GM18873 (cell line): ENCODE measurements around the gene CACNA2D1.

Source experiments
- ATAC-seq: cut with Tn5 transposase; IDR thresholded peaks from one replicate; pipeline ENCODE4 v1.9.1; 2021; ENCODE audit warnings: mild to moderate bottlenecking, moderate library complexity, moderate number of reproducible peaks; ENCODE audit not compliant: unreplicated experiment, low FRiP score

The CACNA2D1 gene

GRCh38 chr7:82244947-82245517, 198.5 kb downstream of the CACNA2D1 start:
- ATAC-seq = no peak

- ATAC-seq = no peak
Observed at GRCh38 chr7:82241356-82241755, 202.2 kb downstream of the CACNA2D1 start.

- ATAC-seq = no peak
Observed at GRCh38 chr7:82235713-82236112, 207.9 kb downstream of the CACNA2D1 start.

GRCh38 chr7:82234457-82235049, 209.0 kb downstream of the CACNA2D1 start:
- ATAC-seq = no peak

- ATAC-seq = no peak
Observed at GRCh38 chr7:82230811-82231581, 212.6 kb downstream of the CACNA2D1 start.

- ATAC-seq = no peak
Observed at GRCh38 chr7:82229164-82229563, 214.4 kb downstream of the CACNA2D1 start.

DNA sequence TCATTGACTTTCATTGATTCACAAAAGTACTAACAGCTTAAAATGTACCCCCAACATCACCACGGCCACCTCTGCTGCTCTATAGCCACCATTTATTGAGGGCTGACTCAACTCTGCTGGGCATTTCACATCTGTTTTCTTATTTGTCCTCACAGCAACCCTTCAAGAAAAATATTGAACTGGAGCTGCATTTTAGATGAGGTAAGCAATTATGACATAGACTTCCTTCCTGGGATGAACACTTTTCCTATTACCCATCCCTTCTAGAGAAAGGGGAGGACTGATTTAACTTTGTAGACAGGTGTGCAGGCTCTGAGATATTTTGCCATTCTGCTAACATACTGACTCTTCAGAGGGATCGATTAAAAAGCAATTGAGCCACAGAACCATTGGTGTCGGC, 217.4 kb downstream of the CACNA2D1 start:
- no peak for ATAC-seq

- ATAC-seq = no peak
Observed at GRCh38 chr7:82224529-82224928, 219.0 kb downstream of the CACNA2D1 start.

- ATAC-seq = no peak
Observed at GRCh38 chr7:82223580-82223979, 220.0 kb downstream of the CACNA2D1 start.

DNA sequence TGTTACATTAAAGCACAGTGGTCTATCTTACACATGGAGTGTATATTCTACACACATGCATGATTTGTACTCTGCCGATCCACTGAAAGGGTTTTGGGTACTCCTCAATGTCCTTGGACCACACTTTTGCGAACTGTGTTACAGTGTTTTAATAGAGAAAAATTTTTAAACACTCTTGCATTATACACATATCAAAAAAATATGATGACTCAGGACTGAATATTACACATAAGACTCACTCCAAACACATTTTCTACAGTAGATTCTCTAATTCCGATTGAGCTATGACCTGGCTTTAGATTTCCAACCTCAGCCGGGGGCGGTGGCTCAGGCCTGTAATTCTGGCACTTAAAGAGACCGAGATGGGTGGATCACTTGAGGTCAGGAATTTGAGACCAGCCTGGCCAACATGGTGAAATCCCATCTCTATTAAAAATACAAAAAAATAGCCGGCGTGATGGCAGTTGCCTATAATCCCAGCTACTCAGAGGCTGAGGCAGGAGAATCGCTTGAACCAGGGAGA, 222.4 kb downstream of the CACNA2D1 start:
- no peak for ATAC-seq

DNA sequence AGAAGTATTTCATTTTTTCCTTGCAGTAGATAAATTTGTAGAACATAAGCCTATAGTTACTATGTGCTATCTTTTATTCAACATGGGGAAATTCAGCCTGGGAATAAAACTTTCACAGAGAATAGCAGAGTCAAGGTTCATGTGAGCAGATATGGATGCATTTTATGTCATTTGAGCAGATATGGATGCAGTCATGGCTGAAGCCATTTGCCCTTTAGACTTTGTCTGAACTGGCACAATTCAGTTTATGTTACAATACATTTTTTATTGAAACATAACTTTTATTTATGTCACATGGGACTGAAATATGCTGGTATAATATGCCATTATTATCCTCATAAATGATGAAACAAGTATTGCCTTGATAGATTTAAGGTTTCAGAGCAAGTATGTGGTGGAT, 231.1 kb downstream of the CACNA2D1 start:
- ATAC-seq = no peak

- ATAC-seq = no peak
Observed at GRCh38 chr7:82211333-82211732, 232.2 kb downstream of the CACNA2D1 start.

- ATAC-seq = no peak
Observed at GRCh38 chr7:82210416-82211184, 233.0 kb downstream of the CACNA2D1 start.

DNA sequence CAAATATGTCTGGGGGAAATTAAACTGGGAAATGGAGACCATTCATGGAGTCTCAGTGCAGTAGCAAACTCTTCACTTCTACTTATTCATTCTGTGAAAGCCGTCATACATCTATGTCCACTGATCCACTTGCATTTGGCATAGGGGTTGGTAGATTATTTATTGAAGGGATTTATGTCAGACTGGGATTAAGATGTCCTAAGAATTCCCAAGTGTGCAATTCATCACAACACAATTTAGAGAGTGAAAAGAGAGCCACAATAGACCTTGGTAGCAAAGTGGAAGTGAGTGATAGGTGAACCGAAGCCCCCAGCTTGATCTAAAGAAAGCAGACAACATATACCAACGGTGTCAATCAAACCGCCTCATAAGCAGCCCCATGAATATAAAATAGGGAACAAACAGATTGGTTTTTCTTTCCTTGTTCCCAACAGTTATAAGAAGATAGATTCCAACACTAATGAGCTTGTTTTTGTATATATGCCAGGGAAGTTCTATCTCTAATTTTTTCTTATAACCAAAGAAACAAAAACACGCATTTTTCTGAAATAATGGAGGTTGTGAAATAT, 234.3 kb downstream of the CACNA2D1 start:
- ATAC-seq = no peak

DNA sequence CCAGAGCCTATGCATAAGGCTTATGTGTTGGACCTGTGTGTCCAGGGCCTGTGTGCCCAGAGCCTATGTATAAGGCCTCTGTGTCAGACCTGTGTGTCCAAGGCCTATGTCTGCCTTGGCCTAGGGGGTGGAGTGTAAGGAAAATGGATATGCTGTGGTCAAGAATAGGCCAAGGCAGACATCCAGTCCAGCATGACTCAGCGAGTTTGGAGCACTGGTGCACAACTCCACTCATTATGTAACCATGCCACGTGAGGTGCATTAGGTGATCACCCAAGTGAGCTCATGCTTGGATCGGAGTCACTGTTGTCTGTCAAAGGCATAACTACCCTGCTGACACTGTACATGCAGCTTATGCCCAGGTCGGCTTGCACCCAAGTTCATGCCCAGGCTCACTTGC, 238.9 kb downstream of the CACNA2D1 start:
- no peak for ATAC-seq

DNA sequence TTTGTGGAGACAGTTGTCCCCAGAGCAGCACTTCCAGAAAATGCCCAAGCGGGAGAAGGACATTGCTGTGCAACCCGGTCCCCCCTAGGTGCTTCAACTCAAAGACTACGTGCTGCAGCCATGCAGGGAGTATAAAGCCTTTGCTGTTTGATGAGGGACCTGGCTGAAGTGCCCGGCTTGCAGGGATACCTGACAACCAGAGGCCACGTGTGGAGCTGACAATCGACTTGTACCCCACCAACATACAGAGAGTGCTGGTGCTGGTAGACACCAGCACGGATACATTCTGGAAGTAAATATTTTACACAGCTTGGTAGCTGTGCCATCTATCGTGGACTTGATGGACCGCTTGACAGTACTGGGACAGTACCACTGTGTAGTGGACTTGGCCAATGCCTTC, 240.6 kb downstream of the CACNA2D1 start:
- no peak for ATAC-seq

- no peak for ATAC-seq
Observed at GRCh38 chr7:82202107-82202506, 241.5 kb downstream of the CACNA2D1 start.

DNA sequence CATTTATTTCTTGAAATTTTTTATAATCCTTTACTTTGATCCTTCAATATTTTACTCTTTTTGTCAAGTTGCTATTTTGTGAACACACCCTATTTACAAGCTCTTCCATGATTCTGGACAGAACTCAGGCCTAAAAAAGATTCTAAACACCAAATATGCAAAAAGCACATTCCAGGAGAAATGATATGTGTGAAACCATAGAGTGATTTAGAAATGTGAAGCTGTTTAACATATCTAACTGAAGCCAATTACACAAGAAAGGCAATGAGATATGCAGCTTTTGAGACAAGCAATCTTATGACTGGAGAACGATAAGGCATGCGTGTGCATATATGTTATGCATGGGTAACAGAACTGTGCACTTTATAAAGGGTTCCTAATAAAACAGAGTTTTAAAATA, 243.0 kb downstream of the CACNA2D1 start:
- no peak for ATAC-seq

- no peak for ATAC-seq
Observed at GRCh38 chr7:82194016-82194643, 249.4 kb downstream of the CACNA2D1 start.

- ATAC-seq = no peak
Observed at GRCh38 chr7:82188636-82189035, 254.9 kb downstream of the CACNA2D1 start.
